ENCODE data around the gene BTBD2.

BTBD2 gene

GRCh38 chr19:2050349-2050990 lies 35.0 kb upstream of the BTBD2 start:
- DNase-seq, result peak in 2 of 3 experiments; percentile 60 to 61

- peak in 2 of 3 experiments; percentile 60 to 74 for DNase-seq
These were observed 34.3 kb upstream of the BTBD2 start for GRCh38 chr19:2049741-2050348.

- DNase-seq, result no peak
These were observed 33.6 kb upstream of the BTBD2 start for GRCh38 chr19:2048959-2049740.

- no peak for DNase-seq
These were observed 32.8 kb upstream of the BTBD2 start for GRCh38 chr19:2048104-2048958.

GRCh38 chr19:2047449-2048103 lies 32.1 kb upstream of the BTBD2 start:
- DNase-seq, result no peak

GRCh38 chr19:2047076-2047448 lies 31.5 kb upstream of the BTBD2 start:
- DNase-seq, result no peak

- no peak for DNase-seq
These were observed 30.8 kb upstream of the BTBD2 start for GRCh38 chr19:2046046-2046907.

- DNase-seq, result no peak
These were observed 30.1 kb upstream of the BTBD2 start for GRCh38 chr19:2045501-2046045.

- no peak for DNase-seq
These were observed 29.4 kb upstream of the BTBD2 start for GRCh38 chr19:2044709-2045500.

GRCh38 chr19:2043961-2044708 lies 28.6 kb upstream of the BTBD2 start:
- no peak for DNase-seq

- DNase-seq, result no peak
These were observed 27.7 kb upstream of the BTBD2 start for GRCh38 chr19:2043251-2043641.

GRCh38 chr19:2042485-2043250 lies 27.2 kb upstream of the BTBD2 start:
- no peak for DNase-seq

- DNase-seq, result peak; percentile 96 to 98 (median 96)
These were observed 26.4 kb upstream of the BTBD2 start for GRCh38 chr19:2041683-2042484.

- no peak for DNase-seq
These were observed 25.8 kb upstream of the BTBD2 start for GRCh38 chr19:2041433-2041682.

GRCh38 chr19:2040647-2041432 lies 25.3 kb upstream of the BTBD2 start:
- no peak for DNase-seq

GRCh38 chr19:2039959-2040646 lies 24.6 kb upstream of the BTBD2 start:
- DNase-seq, result no peak

Data from NCI-H1417 (cell line).